HG03066 (cell line): ENCODE data around the gene RNGTT.
"Not testable (repeated sequence)": the region's sequence is repeated elsewhere in the genome, so short reads cannot be mapped to it uniquely, and the experiment has no call there.

ENCODE experiments used
- ATAC-seq: cut with Tn5 transposase; IDR thresholded peaks from one replicate; pipeline ENCODE4 v1.9.1; 2021; ENCODE audit warnings: low read depth; ENCODE audit not compliant: unreplicated experiment

RNGTT gene

GRCh38 chr6:88972504-88973423 is 9.3 kb upstream of the RNGTT start:
- no peak for ATAC-seq

- no peak for ATAC-seq
Observed at GRCh38 chr6:88970301-88970700, 6.9 kb upstream of the RNGTT start.

- not testable (repeated sequence) for ATAC-seq
Observed at GRCh38 chr6:88969255-88969654, 5.8 kb upstream of the RNGTT start.

GRCh38 chr6:88967891-88968290 is 4.5 kb upstream of the RNGTT start:
- ATAC-seq: no peak

- no peak for ATAC-seq
Observed at GRCh38 chr6:88965691-88966090, 2.3 kb upstream of the RNGTT start.

GRCh38 chr6:88964509-88964908 is 1.1 kb upstream of the RNGTT start:
- ATAC-seq: no peak

- ATAC-seq: no peak
Observed at GRCh38 chr6:88958842-88959241, 4.6 kb downstream of the RNGTT start.

- no peak for ATAC-seq
Observed at GRCh38 chr6:88953550-88954386, 9.7 kb downstream of the RNGTT start.

GRCh38 chr6:88952065-88952704 is 11.2 kb downstream of the RNGTT start:
- no peak for ATAC-seq

GRCh38 chr6:88945415-88946008 is 17.9 kb downstream of the RNGTT start:
- ATAC-seq: no peak

- ATAC-seq: no peak
Observed at GRCh38 chr6:88933521-88933920, 29.9 kb downstream of the RNGTT start.

GRCh38 chr6:88932019-88932418 is 31.4 kb downstream of the RNGTT start:
- ATAC-seq: not testable (repeated sequence)

GRCh38 chr6:88922775-88923548 is 40.5 kb downstream of the RNGTT start:
- ATAC-seq: no peak

- ATAC-seq: no peak
Observed at GRCh38 chr6:88921734-88922133, 41.7 kb downstream of the RNGTT start.

- ATAC-seq: no peak
Observed at GRCh38 chr6:88920774-88921733, 42.4 kb downstream of the RNGTT start.

GRCh38 chr6:88920088-88920487 is 43.3 kb downstream of the RNGTT start:
- ATAC-seq: no peak

- no peak for ATAC-seq
Observed at GRCh38 chr6:88919032-88919431, 44.4 kb downstream of the RNGTT start.

GRCh38 chr6:88916615-88917208 is 46.7 kb downstream of the RNGTT start:
- ATAC-seq: no peak
